OCI-LY1 (cell line): ENCODE measurements around the gene PPM1B.

Source experiments
- H2AFZ ChIP-seq: fragments of 200-600 bp; sonication (generic), shearing (Covaris generic); 2 replicates; pipeline ENCODE4 v1.6.0; 2014; ENCODE audit warnings: antibody characterized with exemption, mild to moderate bottlenecking, low read length
- H3F3A ChIP-seq: fragments of 200-600 bp; sonication (generic), shearing (Covaris generic); 2 replicates; pipeline ENCODE4 v1.6.0; 2014; ENCODE audit warnings: mild to moderate bottlenecking, antibody characterized with exemption, low read length, moderate library complexity; ENCODE audit not compliant: insufficient read depth
- H3K27ac ChIP-seq: fragments of 200-600 bp; sonication (generic); 2 replicates; pipeline ENCODE4 v1.5.1; 2014; ENCODE audit warnings: low read length, mixed run types, mild to moderate bottlenecking, low read depth; ENCODE audit not compliant: poor library complexity, severe bottlenecking
- H3K27me3 ChIP-seq: fragments of 200-600 bp; sonication (generic); 2 replicates; pipeline ENCODE4 v1.6.0; 2014; ENCODE audit warnings: antibody characterized with exemption, mild to moderate bottlenecking, low read length, moderate library complexity; ENCODE audit not compliant: insufficient read depth
- H3K36me3 ChIP-seq: fragments of 200-600 bp; sonication (generic); 2 replicates; pipeline ENCODE4 v1.6.1; 2014; ENCODE audit warnings: mild to moderate bottlenecking, antibody characterized with exemption, low read length, moderate library complexity, mixed read lengths; ENCODE audit not compliant: insufficient read depth
- H3K4me1 ChIP-seq: fragments of 200-600 bp; sonication (generic); 2 replicates; pipeline ENCODE4 v1.5.1; 2014; ENCODE audit warnings: mild to moderate bottlenecking, low read length, moderate library complexity; ENCODE audit not compliant: insufficient read depth, severe bottlenecking
- H3K4me2 ChIP-seq: fragments of 200-600 bp; sonication (generic), shearing (Covaris generic); 2 replicates; pipeline ENCODE4 v1.6.1; 2014; ENCODE audit warnings: low read length
- H3K4me3 ChIP-seq: fragments of 200-600 bp; sonication (generic); 2 replicates; pipeline ENCODE4 v1.5.1; 2014; ENCODE audit warnings: low read length, low read depth, mild to moderate bottlenecking, mixed read lengths; ENCODE audit not compliant: poor library complexity, severe bottlenecking
- H3K79me2 ChIP-seq: fragments of 200-600 bp; shearing (Covaris generic); 2 replicates; pipeline ENCODE4 v1.6.1; 2016; ENCODE audit warnings: mixed run types, low read length, mixed read lengths; ENCODE audit not compliant: insufficient read depth
- H3K9ac ChIP-seq: fragments of 200-600 bp; sonication (generic), shearing (Covaris generic); 2 replicates; pipeline ENCODE4 v1.6.1; 2014; ENCODE audit warnings: mild to moderate bottlenecking, low read length, mixed read lengths
- H3K9me2 ChIP-seq: fragments of 200-600 bp; sonication (generic), shearing (Covaris generic); 2 replicates; pipeline ENCODE4 v1.6.1; 2014; ENCODE audit warnings: low read depth, mild to moderate bottlenecking, low read length, mixed read lengths
- H3K9me3 ChIP-seq: fragments of 200-600 bp; shearing (Covaris generic); 2 replicates; pipeline ENCODE4 v1.6.1; 2014; ENCODE audit warnings: low read length, mixed read lengths
- H4K20me1 ChIP-seq: fragments of 200-600 bp; sonication (generic), shearing (Covaris generic); 2 replicates; pipeline ENCODE4 v1.6.0; 2016; ENCODE audit warnings: mild to moderate bottlenecking, low read length; ENCODE audit not compliant: insufficient read depth
- CTCF ChIP-seq: fragments of 200-600 bp; sonication (generic), shearing (Covaris generic); IDR thresholded peaks from 2 replicates; pipeline ENCODE4 v1.5.1; 2017; ENCODE audit warnings: mild to moderate bottlenecking, antibody characterized with exemption, low read length, moderate library complexity, mixed read lengths
- EZH2 ChIP-seq: fragments of 200-600 bp; sonication (generic), shearing (Covaris generic); IDR thresholded peaks from 2 replicates; pipeline ENCODE4 v1.8.0; 2017; ENCODE audit warnings: borderline replicate concordance, mixed run types, mild to moderate bottlenecking, antibody characterized with exemption, low read length, moderate library complexity, mixed read lengths

Gene PPM1B

GRCh38 chr2:44192646-44193045, 24.0 kb downstream of the PPM1B start:
- Histone ChIP-seq H3K4me3 (no peak overlapping the region), H3K4me1 (peaks cover 12% of the 10 kb centered on the region), H3K36me3 (peaks cover 15% of the 10 kb centered on the region), H3K27ac (no peak overlapping the region), H3K4me2 (no peak overlapping the region), H3K9me2 (no peaks in the 10 kb centered on the region), H2AFZ (no peak overlapping the region), H3K27me3 (no peaks in the 10 kb centered on the region), H3K9me3 (no peaks in the 10 kb centered on the region), H3K9ac (no peak overlapping the region), H4K20me1 (no peaks in the 10 kb centered on the region), H3K79me2 (peaks cover 68% of the 10 kb centered on the region), H3F3A (no peaks in the 10 kb centered on the region)
- TF ChIP-seq CTCF, result no peak
- no peak for TF ChIP-seq EZH2

GRCh38 chr2:44195714-44196113, 27.0 kb downstream of the PPM1B start:
- H3K4me1 ChIP-seq, result peaks cover 7% of the 10 kb centered on the region

DNA sequence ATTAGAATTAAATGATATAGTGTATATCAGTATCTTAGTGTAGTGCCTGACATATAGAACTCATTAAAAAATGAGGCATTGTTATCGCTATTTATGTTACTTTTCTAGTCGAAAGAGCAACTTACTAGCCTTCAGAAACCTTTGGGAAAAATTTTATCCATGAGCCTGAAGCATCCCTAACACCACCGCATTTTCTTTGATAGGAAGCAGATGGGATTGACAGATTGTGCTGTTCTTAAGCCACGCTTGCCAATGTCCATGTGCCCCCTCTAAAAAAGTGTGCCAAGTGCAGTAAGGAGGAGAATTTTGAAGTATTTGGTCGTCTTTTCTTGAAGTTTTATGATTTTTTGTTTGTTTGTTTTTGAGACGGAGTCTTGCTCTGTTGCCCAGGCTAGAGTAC, 29.1 kb downstream of the PPM1B start:
- H3K4me2 ChIP-seq, result no peak overlapping the region
- no peak for TF ChIP-seq EZH2
- TF ChIP-seq CTCF, result no peak
- no peaks in the 10 kb centered on the region for H3K27me3 ChIP-seq
- no peak overlapping the region for H3K4me3 ChIP-seq
- no peaks in the 10 kb centered on the region for H3K9me3 ChIP-seq
- no peaks in the 10 kb centered on the region for H3F3A ChIP-seq
- no peak overlapping the region for H2AFZ ChIP-seq
- H3K9ac ChIP-seq, result no peak overlapping the region
- H3K79me2 ChIP-seq, result peaks cover 42% of the 10 kb centered on the region
- H4K20me1 ChIP-seq, result no peaks in the 10 kb centered on the region
- no peaks in the 10 kb centered on the region for H3K9me2 ChIP-seq
- no peak overlapping the region for H3K27ac ChIP-seq
- H3K4me1 ChIP-seq, result no peaks in the 10 kb centered on the region
- peaks cover 33% of the 10 kb centered on the region for H3K36me3 ChIP-seq

More at GRCh38 chr2:44195714-44196113, 27.0 kb downstream of the PPM1B start:
- no peaks in the 10 kb centered on the region for H3K9me3 ChIP-seq
- no peak overlapping the region for H3K9ac ChIP-seq
- H3K27ac ChIP-seq, result no peak overlapping the region
- no peak overlapping the region for H3K4me3 ChIP-seq
- no peaks in the 10 kb centered on the region for H3K27me3 ChIP-seq
- no peaks in the 10 kb centered on the region for H3F3A ChIP-seq
- no peaks in the 10 kb centered on the region for H4K20me1 ChIP-seq
- H3K79me2 ChIP-seq, result peaks cover 53% of the 10 kb centered on the region
- H2AFZ ChIP-seq, result no peak overlapping the region
- peaks cover 16% of the 10 kb centered on the region for H3K36me3 ChIP-seq
- H3K4me2 ChIP-seq, result no peak overlapping the region
- H3K9me2 ChIP-seq, result no peaks in the 10 kb centered on the region
- TF ChIP-seq CTCF (no peak), EZH2 (no peak)
